HepG2 (cell line): ENCODE measurements around the gene RPLP2. TPM values are rescaled to one million over a fixed set of nuclear protein-coding genes. Genes with fewer than 3 reads are reported as not detected.

Experiments used
- AGO2 ChIP-seq: fragments of 200-400 bp; formaldehyde crosslinking; optimal IDR thresholded peaks from 2 replicates; pipeline ENCODE3; 2017; ENCODE audit warnings: mild to moderate bottlenecking, low read depth, low read length, moderate library complexity
- CREB1 ChIP-seq, 2 experiments: fragments of 450-650 bp in 1 of 2; IDR thresholded peaks; 2 replicates each; pipeline ENCODE4 v1.6.1; 2016 to 2017; ENCODE audit warnings: control low read depth in 1 of 2, mild to moderate bottlenecking in 1 of 2, missing compliant biosample characterization in 1 of 2, missing genetic modification characterization in 1 of 2
- HNRNPLL ChIP-seq: fragments of 200-400 bp; formaldehyde crosslinking; IDR thresholded peaks from 2 replicates; pipeline ENCODE4 v1.6.1; 2017; ENCODE audit warnings: mild to moderate bottlenecking, low read depth, low read length; ENCODE audit not compliant: poor library complexity, severe bottlenecking
- MYC ChIP-seq: sonication (generic); formaldehyde crosslinking; IDR thresholded peaks from 2 replicates; pipeline ENCODE4 v1.9.0; 2021; ENCODE audit warnings: missing genetic modification reagents, borderline replicate concordance
- NFRKB ChIP-seq: fragments of 450-650 bp; IDR thresholded peaks from 2 replicates; pipeline ENCODE4 v1.6.1; 2017
- SSRP1 ChIP-seq: IDR thresholded peaks from 2 replicates; pipeline ENCODE4 v1.6.1; 2016; ENCODE audit warnings: control low read depth
- STAG1 ChIP-seq: sonication (generic); formaldehyde crosslinking; IDR thresholded peaks from 2 replicates; pipeline ENCODE4 v1.4.0; 2020; ENCODE audit warnings: missing genetic modification reagents
- ZBTB21 ChIP-seq: sonication (generic); formaldehyde crosslinking; IDR thresholded peaks from 2 replicates; pipeline ENCODE4 v1.4.0; 2020; ENCODE audit warnings: missing genetic modification reagents
- ZNF607 ChIP-seq: sonication (generic); formaldehyde crosslinking; IDR thresholded peaks from 2 replicates; pipeline ENCODE4 v1.5.1; 2020; ENCODE audit warnings: missing genetic modification reagents, mild to moderate bottlenecking, borderline replicate concordance
- ZNF615 ChIP-seq: sonication (generic); formaldehyde crosslinking; IDR thresholded peaks from 2 replicates; pipeline ENCODE4 v1.5.0; 2020; ENCODE audit warnings: mild to moderate bottlenecking, missing genetic modification reagents, borderline replicate concordance
- polyA plus RNA-seq, 8 experiments: library from polyadenylated mRNA; depleted of rRNA in 3 of 8; stranded (reverse) in 7 of 8; unstranded in 1 of 8; fragments of >200 nt; fragmentation: Illumina TruSeq in 4 of 8; extraction: Trizol in 4 of 8; gene quantifications; 2 replicates each; pipeline versions ENCODE4 v1.2.1 to v1.2.3, GENCODE V29; 2011 to 2016; ENCODE audit warnings: low read depth in 4 of 8, missing spikeins in 1 of 8, mixed read lengths in 1 of 8; ENCODE audit not compliant: insufficient read depth in 1 of 8
- total RNA-seq, 5 experiments: library from RNA; depleted of rRNA; stranded (reverse); fragments of >200 nt; fragmentation: Illumina TruSeq; extraction: Trizol; gene quantifications; 2 replicates each; pipeline ENCODE4 v1.2.3, GENCODE V29; 2016; ENCODE audit warnings: low read depth in 1 of 5
- TF ChIP-seq, protein P1 (sequence below): sonication (generic); formaldehyde crosslinking; IDR thresholded peaks from 2 replicates; pipeline ENCODE4 v1.5.1; 2020; ENCODE audit warnings: mild to moderate bottlenecking, missing genetic modification reagents, moderate library complexity
- TF ChIP-seq, protein P2 (sequence below): sonication (generic); formaldehyde crosslinking; IDR thresholded peaks from 2 replicates; pipeline ENCODE4 v1.5.0; 2020; ENCODE audit warnings: missing genetic modification reagents, mild to moderate bottlenecking, borderline replicate concordance
- TF ChIP-seq, protein P3 (sequence below): sonication (generic); formaldehyde crosslinking; IDR thresholded peaks from 2 replicates; pipeline ENCODE4 v1.4.0; 2020; ENCODE audit warnings: missing genetic modification reagents, borderline replicate concordance
- TF ChIP-seq, protein P4 (sequence below): sonication (generic); formaldehyde crosslinking; IDR thresholded peaks from 2 replicates; pipeline ENCODE4 v1.5.0; 2020; ENCODE audit warnings: mild to moderate bottlenecking, missing genetic modification reagents, moderate library complexity
- TF ChIP-seq, protein P5 (sequence below): sonication (generic); formaldehyde crosslinking; IDR thresholded peaks from 2 replicates; pipeline ENCODE4; 2020; ENCODE audit warnings: missing genetic modification reagents, mild to moderate bottlenecking, borderline replicate concordance
- TF ChIP-seq, protein P6 (sequence below): IDR thresholded peaks from 2 replicates; pipeline ENCODE4 v1.6.1; 2012; ENCODE audit warnings: inconsistent platforms

The RPLP2 gene
- total and polyA plus RNA-seq, 2 of the 13 experiments (the other 11 are each of a cell fraction or from before 2014, with no cell fraction given): 978 to 2,106 TPM

DNA sequence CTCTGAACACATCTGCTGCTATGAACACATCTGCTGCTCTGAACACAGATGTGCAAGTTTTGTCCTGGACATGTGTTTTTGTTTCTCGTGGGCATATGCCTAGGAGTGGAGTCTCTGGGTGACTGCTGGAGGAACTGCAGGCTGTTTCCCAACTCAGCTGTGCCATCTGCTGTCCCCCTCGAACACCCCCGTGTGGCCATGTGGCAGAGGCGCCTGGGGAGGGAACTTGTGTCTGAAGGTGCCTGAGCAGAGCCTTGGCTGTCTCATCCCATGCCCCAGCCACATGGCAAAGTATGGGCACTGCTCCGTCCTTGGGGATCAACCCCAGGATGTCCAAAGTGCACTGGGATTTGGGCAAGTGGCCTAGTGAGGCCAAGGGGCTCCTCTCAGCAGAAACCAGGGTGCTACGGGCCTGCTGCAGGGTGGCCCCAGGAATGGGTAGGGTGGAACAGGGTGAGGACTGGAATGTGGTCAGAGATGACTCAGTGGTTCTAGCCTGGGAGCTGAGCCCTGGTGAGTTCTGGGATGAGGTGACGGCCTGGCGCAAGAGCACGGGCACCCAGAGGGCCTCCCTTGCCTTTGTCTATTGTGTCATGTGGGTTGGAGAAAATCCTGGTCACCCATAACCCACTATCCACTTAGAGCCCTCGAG, 47.2 kb upstream of the RPLP2 start (continued):
- TF ChIP-seq, protein P1, sequence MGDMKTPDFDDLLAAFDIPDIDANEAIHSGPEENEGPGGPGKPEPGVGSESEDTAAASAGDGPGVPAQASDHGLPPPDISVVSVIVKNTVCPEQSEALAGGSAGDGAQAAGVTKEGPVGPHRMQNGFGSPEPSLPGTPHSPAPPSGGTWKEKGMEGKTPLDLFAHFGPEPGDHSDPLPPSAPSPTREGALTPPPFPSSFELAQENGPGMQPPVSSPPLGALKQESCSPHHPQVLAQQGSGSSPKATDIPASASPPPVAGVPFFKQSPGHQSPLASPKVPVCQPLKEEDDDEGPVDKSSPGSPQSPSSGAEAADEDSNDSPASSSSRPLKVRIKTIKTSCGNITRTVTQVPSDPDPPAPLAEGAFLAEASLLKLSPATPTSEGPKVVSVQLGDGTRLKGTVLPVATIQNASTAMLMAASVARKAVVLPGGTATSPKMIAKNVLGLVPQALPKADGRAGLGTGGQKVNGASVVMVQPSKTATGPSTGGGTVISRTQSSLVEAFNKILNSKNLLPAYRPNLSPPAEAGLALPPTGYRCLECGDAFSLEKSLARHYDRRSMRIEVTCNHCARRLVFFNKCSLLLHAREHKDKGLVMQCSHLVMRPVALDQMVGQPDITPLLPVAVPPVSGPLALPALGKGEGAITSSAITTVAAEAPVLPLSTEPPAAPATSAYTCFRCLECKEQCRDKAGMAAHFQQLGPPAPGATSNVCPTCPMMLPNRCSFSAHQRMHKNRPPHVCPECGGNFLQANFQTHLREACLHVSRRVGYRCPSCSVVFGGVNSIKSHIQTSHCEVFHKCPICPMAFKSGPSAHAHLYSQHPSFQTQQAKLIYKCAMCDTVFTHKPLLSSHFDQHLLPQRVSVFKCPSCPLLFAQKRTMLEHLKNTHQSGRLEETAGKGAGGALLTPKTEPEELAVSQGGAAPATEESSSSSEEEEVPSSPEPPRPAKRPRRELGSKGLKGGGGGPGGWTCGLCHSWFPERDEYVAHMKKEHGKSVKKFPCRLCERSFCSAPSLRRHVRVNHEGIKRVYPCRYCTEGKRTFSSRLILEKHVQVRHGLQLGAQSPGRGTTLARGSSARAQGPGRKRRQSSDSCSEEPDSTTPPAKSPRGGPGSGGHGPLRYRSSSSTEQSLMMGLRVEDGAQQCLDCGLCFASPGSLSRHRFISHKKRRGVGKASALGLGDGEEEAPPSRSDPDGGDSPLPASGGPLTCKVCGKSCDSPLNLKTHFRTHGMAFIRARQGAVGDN (CRISPR knock-in tag): peak; percentile 17; the same call in 1 of the 2 replicates
- TF ChIP-seq STAG1 (CRISPR knock-in tag) (peak; percentile 20; the same call in 1 of the 2 replicates), CREB1 (IDR thresholded peaks at IDR 0.05) (no peak), CREB1 (CRISPR knock-in tag; IDR thresholded peaks at IDR 0.05) (no peak), ZNF615 (CRISPR knock-in tag) (no peak), MYC (peak; percentile 16; the same call in 1 of the 2 replicates), ZBTB21 (CRISPR knock-in tag) (no peak), NFRKB (no peak), HNRNPLL (no peak), ZNF607 (no peak), AGO2 (peak; percentile 64), SSRP1 (peak; percentile 48; the same call in 1 of the 2 replicates)
- TF ChIP-seq, protein P2, sequence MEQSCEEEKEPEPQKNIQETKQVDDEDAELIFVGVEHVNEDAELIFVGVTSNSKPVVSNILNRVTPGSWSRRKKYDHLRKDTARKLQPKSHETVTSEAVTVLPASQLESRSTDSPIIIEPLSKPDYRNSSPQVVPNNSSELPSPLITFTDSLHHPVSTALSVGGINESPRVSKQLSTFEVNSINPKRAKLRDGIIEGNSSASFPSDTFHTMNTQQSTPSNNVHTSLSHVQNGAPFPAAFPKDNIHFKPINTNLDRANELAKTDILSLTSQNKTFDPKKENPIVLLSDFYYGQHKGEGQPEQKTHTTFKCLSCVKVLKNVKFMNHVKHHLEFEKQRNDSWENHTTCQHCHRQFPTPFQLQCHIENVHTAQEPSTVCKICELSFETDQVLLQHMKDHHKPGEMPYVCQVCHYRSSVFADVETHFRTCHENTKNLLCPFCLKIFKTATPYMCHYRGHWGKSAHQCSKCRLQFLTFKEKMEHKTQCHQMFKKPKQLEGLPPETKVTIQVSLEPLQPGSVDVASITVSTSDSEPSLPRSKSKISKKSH: 0 out of 2 replicates have a peak, but pooled peaks have one; percentile 20
- TF ChIP-seq, protein P3, sequence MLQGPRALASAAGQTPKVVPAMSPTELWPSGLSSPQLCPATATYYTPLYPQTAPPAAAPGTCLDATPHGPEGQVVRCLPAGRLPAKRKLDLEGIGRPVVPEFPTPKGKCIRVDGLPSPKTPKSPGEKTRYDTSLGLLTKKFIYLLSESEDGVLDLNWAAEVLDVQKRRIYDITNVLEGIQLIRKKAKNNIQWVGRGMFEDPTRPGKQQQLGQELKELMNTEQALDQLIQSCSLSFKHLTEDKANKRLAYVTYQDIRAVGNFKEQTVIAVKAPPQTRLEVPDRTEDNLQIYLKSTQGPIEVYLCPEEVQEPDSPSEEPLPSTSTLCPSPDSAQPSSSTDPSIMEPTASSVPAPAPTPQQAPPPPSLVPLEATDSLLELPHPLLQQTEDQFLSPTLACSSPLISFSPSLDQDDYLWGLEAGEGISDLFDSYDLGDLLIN (CRISPR knock-in tag): no peak
- TF ChIP-seq, protein P4, sequence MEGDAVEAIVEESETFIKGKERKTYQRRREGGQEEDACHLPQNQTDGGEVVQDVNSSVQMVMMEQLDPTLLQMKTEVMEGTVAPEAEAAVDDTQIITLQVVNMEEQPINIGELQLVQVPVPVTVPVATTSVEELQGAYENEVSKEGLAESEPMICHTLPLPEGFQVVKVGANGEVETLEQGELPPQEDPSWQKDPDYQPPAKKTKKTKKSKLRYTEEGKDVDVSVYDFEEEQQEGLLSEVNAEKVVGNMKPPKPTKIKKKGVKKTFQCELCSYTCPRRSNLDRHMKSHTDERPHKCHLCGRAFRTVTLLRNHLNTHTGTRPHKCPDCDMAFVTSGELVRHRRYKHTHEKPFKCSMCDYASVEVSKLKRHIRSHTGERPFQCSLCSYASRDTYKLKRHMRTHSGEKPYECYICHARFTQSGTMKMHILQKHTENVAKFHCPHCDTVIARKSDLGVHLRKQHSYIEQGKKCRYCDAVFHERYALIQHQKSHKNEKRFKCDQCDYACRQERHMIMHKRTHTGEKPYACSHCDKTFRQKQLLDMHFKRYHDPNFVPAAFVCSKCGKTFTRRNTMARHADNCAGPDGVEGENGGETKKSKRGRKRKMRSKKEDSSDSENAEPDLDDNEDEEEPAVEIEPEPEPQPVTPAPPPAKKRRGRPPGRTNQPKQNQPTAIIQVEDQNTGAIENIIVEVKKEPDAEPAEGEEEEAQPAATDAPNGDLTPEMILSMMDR (CRISPR knock-in tag): peak; percentile 36
- TF ChIP-seq, protein P5, sequence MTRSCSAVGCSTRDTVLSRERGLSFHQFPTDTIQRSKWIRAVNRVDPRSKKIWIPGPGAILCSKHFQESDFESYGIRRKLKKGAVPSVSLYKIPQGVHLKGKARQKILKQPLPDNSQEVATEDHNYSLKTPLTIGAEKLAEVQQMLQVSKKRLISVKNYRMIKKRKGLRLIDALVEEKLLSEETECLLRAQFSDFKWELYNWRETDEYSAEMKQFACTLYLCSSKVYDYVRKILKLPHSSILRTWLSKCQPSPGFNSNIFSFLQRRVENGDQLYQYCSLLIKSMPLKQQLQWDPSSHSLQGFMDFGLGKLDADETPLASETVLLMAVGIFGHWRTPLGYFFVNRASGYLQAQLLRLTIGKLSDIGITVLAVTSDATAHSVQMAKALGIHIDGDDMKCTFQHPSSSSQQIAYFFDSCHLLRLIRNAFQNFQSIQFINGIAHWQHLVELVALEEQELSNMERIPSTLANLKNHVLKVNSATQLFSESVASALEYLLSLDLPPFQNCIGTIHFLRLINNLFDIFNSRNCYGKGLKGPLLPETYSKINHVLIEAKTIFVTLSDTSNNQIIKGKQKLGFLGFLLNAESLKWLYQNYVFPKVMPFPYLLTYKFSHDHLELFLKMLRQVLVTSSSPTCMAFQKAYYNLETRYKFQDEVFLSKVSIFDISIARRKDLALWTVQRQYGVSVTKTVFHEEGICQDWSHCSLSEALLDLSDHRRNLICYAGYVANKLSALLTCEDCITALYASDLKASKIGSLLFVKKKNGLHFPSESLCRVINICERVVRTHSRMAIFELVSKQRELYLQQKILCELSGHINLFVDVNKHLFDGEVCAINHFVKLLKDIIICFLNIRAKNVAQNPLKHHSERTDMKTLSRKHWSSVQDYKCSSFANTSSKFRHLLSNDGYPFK (CRISPR knock-in tag): no peak
- TF ChIP-seq, protein P6, sequence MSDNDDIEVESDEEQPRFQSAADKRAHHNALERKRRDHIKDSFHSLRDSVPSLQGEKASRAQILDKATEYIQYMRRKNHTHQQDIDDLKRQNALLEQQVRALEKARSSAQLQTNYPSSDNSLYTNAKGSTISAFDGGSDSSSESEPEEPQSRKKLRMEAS: peak; percentile 22; the same call in 1 of the 2 replicates
